ENCODE data around the gene LNX1.
"Not testable (repeated sequence)": the region's sequence is repeated elsewhere in the genome, so short reads cannot be mapped to it uniquely, and the experiment has no call there.

The LNX1 gene

DNA sequence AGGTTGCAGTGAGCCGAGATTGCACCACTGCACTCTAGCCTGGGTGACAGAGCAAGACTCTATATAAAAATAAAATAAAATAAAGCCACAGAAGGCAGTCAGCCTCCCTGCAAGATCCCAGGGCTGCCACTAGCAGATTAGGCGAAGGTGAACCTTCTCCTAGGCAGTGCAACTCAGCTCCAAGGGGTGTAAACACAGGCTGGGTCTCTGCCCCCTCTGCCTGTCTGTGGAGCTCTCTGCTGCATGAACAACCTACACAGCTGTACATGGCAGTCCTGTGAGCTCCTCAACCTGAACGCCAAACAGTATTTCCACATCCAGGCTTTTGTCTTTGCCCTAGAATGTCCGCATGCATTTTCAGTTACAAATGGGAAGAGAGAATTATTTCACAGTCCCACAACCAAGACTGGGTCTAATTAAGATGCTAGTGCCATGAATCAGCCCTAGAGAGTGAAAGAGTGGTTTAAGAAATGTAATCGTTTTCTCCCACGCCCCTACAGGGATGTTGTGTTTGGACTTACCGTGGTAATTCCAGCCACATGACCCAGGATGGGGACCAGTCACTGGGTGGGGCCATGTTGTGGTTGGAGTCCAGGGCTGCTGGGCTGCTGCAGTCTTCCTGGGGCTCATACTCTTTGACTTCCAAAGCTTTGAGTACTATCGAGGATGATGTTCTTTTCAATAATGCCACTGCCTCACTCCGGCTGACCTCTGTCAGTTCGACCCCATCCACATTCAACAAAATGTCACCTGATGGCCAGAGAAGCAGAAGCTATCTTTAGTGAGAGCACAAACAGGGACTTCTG is 114.9 kb downstream of the LNX1 start:
- TF ChIP-seq, protein P1, sequence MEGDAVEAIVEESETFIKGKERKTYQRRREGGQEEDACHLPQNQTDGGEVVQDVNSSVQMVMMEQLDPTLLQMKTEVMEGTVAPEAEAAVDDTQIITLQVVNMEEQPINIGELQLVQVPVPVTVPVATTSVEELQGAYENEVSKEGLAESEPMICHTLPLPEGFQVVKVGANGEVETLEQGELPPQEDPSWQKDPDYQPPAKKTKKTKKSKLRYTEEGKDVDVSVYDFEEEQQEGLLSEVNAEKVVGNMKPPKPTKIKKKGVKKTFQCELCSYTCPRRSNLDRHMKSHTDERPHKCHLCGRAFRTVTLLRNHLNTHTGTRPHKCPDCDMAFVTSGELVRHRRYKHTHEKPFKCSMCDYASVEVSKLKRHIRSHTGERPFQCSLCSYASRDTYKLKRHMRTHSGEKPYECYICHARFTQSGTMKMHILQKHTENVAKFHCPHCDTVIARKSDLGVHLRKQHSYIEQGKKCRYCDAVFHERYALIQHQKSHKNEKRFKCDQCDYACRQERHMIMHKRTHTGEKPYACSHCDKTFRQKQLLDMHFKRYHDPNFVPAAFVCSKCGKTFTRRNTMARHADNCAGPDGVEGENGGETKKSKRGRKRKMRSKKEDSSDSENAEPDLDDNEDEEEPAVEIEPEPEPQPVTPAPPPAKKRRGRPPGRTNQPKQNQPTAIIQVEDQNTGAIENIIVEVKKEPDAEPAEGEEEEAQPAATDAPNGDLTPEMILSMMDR (IDR thresholded peaks at IDR 0.05; ENCODE audit: low read depth, low read length): no peak
- in situ Hi-C loops (cut with HindIII; ENCODE audit: low sequenced_read_pairs): loop anchor here (25.0 kb wide), 1 partner anchor 436 kb away; no protein-coding TSS in a partner anchor
- no peak overlapping the region for H3K4me3 ChIP-seq (ENCODE audit: low read depth, low read length)
- DNase-seq (ENCODE audit: low read depth, low spot score): peak; percentile 98

DNA sequence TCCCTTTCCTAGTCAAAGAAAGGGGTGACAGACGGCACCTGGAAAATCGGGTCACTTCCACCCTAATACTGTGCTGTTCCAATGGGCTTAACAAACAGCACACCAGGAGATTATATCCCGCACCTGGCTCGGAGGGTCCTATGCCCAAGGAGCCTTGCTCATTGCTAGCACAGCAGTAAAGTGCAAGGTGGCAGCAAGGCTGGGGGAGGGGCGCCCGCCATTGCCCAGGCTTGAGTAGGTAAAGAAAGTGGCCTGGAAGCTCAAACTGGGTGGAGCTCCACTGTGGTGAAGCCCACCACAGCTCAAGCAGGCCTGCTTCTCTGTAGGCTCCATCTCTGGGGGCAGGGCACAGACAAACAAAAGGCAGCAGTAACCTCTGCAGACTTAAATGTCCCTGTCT is 124.7 kb downstream of the LNX1 start:
- H3K4me3 ChIP-seq (ENCODE audit: low read depth, low read length); in situ Hi-C loops (cut with HindIII; ENCODE audit: low sequenced_read_pairs); DNase-seq (ENCODE audit: low read depth, low spot score): not testable (repeated sequence)

DNA sequence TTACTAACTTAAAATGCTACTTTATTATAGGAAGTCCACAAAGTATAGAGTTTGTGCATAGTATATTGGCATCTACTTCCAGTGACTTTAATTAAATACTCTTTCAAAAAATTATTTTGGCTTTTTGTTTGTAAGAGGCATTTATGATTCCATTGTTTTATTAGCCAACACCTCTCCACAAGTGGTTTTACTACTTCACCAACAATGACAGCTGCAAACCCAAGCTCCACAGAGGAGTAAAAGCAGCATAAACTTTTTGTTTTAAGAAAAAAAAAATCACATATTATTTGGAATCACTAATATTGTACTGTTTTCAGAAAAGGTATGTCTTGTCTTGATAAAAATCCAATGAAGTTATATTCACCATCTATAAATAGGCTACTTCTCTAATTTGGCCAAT is 125.4 kb downstream of the LNX1 start:
- no peak for DNase-seq (ENCODE audit: low read depth, low spot score)
- in situ Hi-C loops (cut with HindIII; ENCODE audit: low sequenced_read_pairs): no loop called here
- TF ChIP-seq, protein P1 (IDR thresholded peaks at IDR 0.05; ENCODE audit: low read depth, low read length): no peak
- H3K4me3 ChIP-seq (ENCODE audit: low read depth, low read length): no peak overlapping the region

DNA sequence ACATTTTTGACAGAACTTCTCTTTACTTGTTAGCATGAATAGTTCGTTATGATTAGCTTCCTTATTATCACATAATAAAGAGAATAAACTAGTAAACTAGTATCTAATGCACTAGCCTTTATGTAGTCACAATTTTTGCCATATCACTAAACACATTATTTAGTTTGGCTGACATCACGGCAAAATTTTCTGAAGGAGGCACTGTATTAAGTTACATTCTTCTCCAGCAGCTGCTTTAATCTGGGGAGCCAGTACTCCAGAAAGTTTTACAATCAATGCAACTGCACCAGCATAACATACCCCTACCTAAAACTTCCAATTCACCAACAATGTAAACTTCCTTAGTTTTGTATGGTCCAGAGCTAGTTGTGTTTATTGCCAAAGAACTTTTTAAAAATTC is 126.0 kb downstream of the LNX1 start:
- TF ChIP-seq, protein P1 (IDR thresholded peaks at IDR 0.05; ENCODE audit: low read depth, low read length): no peak
- no peak overlapping the region for H3K4me3 ChIP-seq (ENCODE audit: low read depth, low read length)
- DNase-seq (ENCODE audit: low read depth, low spot score): no peak
- in situ Hi-C loops (cut with HindIII; ENCODE audit: low sequenced_read_pairs): no loop called here

DNA sequence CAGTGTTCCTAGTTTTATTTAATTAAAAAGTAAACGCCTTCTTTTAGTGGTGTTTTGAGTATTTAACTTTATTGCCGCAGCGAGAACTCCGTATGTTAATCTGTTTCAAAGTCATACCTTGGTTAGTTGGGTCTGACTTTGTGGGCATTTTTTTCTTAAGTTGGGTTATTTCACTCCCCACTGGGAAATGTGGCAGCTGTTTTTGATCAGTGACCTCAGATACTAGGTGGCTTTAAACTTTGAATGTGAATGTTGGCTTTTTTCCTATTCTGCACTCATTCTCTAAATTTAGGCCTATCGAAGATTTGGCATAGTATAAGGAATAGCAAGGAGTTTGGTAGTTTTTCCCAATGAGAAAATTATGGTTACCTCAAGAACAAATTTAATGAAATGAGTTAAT is 127.9 kb downstream of the LNX1 start:
- TF ChIP-seq, protein P1 (IDR thresholded peaks at IDR 0.05; ENCODE audit: low read depth, low read length): no peak
- in situ Hi-C loops (cut with HindIII; ENCODE audit: low sequenced_read_pairs): no loop called here
- no peak overlapping the region for H3K4me3 ChIP-seq (ENCODE audit: low read depth, low read length)
- DNase-seq (ENCODE audit: low read depth, low spot score): no peak

DNA sequence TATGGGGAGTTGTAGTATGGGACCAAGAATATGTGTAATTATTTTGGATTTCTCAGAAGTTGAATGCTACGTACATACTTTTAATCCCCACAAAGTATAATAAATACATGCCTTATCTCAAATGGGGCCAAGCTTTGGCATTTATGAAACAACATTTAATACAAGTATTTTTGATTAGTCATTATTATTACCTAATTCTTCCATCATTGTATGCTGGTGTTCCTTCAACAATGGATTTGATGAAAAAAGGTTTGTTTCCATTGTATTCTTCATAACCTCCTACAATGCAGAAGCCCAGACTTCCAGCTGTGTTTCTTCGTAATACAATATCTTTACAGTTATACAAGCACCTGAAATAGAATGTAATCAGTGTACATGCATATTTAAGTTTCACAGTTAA is 130.0 kb downstream of the LNX1 start:
- peak; percentile 32 for DNase-seq (ENCODE audit: low read depth, low spot score)
- H3K4me3 ChIP-seq (ENCODE audit: low read depth, low read length): no peak overlapping the region
- in situ Hi-C loops (cut with HindIII; ENCODE audit: low sequenced_read_pairs): no loop called here
- TF ChIP-seq, protein P1 (IDR thresholded peaks at IDR 0.05; ENCODE audit: low read depth, low read length): no peak

DNA sequence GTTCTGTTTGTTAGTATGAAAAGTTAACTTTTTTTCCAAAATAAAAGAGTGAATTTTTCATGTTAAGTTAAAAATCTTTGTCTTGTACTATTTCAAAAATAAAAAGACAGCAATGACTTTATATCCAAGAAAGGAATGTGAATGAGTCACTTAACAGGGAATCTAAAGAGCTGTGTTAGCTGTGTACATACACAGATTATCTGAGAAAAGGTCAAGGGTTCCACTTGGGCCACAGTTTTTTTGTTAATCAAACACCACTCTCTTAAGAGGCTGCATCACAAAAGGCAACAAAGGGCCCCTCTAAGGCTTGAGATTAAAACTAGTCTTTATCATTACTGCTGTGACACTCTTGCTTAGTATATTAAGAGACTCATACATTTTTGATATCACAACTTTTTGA is 131.7 kb downstream of the LNX1 start:
- TF ChIP-seq, protein P1 (IDR thresholded peaks at IDR 0.05; ENCODE audit: low read depth, low read length): no peak
- in situ Hi-C loops (cut with HindIII; ENCODE audit: low sequenced_read_pairs): no loop called here

More for the DNA sequence above, 131.7 kb downstream of the LNX1 start:
- DNase-seq (ENCODE audit: low read depth, low spot score): peak; percentile 53
- no peak overlapping the region for H3K4me3 ChIP-seq (ENCODE audit: low read depth, low read length)
